BE2C (cell line): Measurements from ENCODE around the gene BBOX1.

Experiments used
- DNase-seq: peaks from one replicate; pipeline ENCODE4 v3.0.0-alpha.2; 2020
- H3K27me3 ChIP-seq: fragments of 250-450 bp; sonication (Bioruptor Pico); 2 replicates; pipeline ENCODE4 v1.5.1; 2020; ENCODE audit warnings: mild to moderate bottlenecking
- H3K36me3 ChIP-seq: fragments of 250-450 bp; sonication (Bioruptor Pico); 2 replicates; pipeline ENCODE4 v1.5.1; 2020; ENCODE audit warnings: mild to moderate bottlenecking
- H3K4me1 ChIP-seq: fragments of 250-450 bp; sonication (Bioruptor Pico); 2 replicates; pipeline ENCODE4 v1.5.1; 2020
- H3K4me3 ChIP-seq: 2 replicates; pipeline ENCODE4 v1.5.1; 2011; ENCODE audit warnings: low read depth, low read length
- H3K9me3 ChIP-seq: fragments of 250-450 bp; sonication (Bioruptor Pico); 2 replicates; pipeline ENCODE4 v1.5.1; 2020
- CTCF ChIP-seq: IDR thresholded peaks from 2 replicates; pipeline ENCODE4 v1.5.1; 2012; ENCODE audit warnings: mild to moderate bottlenecking, low read depth, low read length

The BBOX1 gene

GRCh38 chr11:27094120-27094519 is 53.5 kb downstream of the BBOX1 start:
- Histone ChIP-seq H3K4me3 (no peak overlapping the region), H3K9me3 (no peaks in the 10 kb centered on the region), H3K36me3 (no peaks in the 10 kb centered on the region), H3K27me3 (no peaks in the 10 kb centered on the region), H3K4me1 (no peaks in the 10 kb centered on the region)
- TF ChIP-seq CTCF: no peak
- no peak for DNase-seq

- no peak for DNase-seq
- no peaks in the 10 kb centered on the region for H3K4me1 ChIP-seq
- H3K9me3 ChIP-seq: no peaks in the 10 kb centered on the region
- H3K36me3 ChIP-seq: no peaks in the 10 kb centered on the region
- no peaks in the 10 kb centered on the region for H3K27me3 ChIP-seq
- no peak for TF ChIP-seq CTCF
- no peak overlapping the region for H3K4me3 ChIP-seq
Measured at GRCh38 chr11:27095059-27095458, 54.4 kb downstream of the BBOX1 start.

GRCh38 chr11:27095887-27096286 is 55.3 kb downstream of the BBOX1 start:
- H3K9me3 ChIP-seq: no peaks in the 10 kb centered on the region
- H3K27me3 ChIP-seq: no peaks in the 10 kb centered on the region
- TF ChIP-seq CTCF: no peak
- no peak for DNase-seq
- H3K36me3 ChIP-seq: no peaks in the 10 kb centered on the region
- no peak overlapping the region for H3K4me3 ChIP-seq
- H3K4me1 ChIP-seq: no peaks in the 10 kb centered on the region

GRCh38 chr11:27097551-27097950 is 56.9 kb downstream of the BBOX1 start:
- Histone ChIP-seq H3K27me3 (no peaks in the 10 kb centered on the region), H3K4me1 (no peaks in the 10 kb centered on the region), H3K4me3 (no peak overlapping the region), H3K9me3 (no peaks in the 10 kb centered on the region), H3K36me3 (no peaks in the 10 kb centered on the region)
- no peak for TF ChIP-seq CTCF
- DNase-seq: no peak

- no peak overlapping the region for H3K4me3 ChIP-seq
- no peaks in the 10 kb centered on the region for H3K27me3 ChIP-seq
- no peaks in the 10 kb centered on the region for H3K9me3 ChIP-seq
- no peaks in the 10 kb centered on the region for H3K36me3 ChIP-seq
- TF ChIP-seq CTCF: no peak
- no peaks in the 10 kb centered on the region for H3K4me1 ChIP-seq
- no peak for DNase-seq
Measured at GRCh38 chr11:27100534-27100933, 59.9 kb downstream of the BBOX1 start.

GRCh38 chr11:27107548-27107947 is 66.9 kb downstream of the BBOX1 start:
- TF ChIP-seq CTCF: no peak

More at GRCh38 chr11:27107548-27107947, 66.9 kb downstream of the BBOX1 start:
- no peak overlapping the region for H3K4me3 ChIP-seq
- no peaks in the 10 kb centered on the region for H3K27me3 ChIP-seq
- DNase-seq: no peak
- no peaks in the 10 kb centered on the region for H3K9me3 ChIP-seq
- no peaks in the 10 kb centered on the region for H3K4me1 ChIP-seq
- H3K36me3 ChIP-seq: no peaks in the 10 kb centered on the region
